ENCODE results near the gene DEGS2. TPM values are rescaled to one million over a fixed set of nuclear protein-coding genes. Genes with fewer than 3 reads are reported as not detected.

The DEGS2 gene
- total RNA-seq, 3 donors from 2014 or later, result 1.1 to 12.0 (median 10.2) TPM

DNA sequence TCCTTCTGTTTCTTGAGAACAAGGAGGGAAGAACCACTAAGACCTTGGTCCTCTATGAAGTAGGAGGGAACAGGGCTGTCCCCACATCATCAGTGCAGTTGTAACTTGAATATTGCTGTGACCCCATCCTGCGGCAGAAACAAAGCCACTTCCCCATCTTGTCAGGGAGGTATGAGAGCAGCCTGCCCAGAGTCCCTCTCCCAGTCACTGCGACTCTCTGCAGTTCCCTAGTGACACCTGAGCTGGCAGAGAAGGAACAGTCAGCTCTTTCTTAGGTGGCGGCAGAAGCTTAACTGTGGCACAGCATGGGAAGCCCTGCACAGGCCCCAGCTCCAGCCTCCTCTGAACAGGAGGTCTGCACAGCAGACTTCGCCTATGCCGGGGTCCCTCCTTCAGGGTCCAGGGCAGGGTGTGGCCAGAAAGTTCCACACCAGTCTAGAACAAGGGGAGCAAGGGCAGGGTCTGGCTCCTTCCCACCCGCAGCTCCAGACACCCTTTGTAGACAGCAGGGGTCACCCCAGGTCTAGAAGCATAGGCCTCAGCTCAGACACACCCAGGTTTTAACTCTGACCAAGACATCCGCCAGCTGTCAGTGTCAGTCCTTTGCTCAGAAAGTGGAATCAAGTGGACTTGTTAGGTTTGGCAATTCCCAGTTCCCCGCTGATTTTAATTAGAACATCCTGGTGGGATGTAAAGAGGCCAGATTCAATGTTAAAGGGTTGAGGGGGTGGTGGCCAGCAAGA is 36.8 kb downstream of the DEGS2 start:
- H3K4me1 ChIP-seq, result no peaks in the 10 kb centered on the region
- TF ChIP-seq, protein P1, sequence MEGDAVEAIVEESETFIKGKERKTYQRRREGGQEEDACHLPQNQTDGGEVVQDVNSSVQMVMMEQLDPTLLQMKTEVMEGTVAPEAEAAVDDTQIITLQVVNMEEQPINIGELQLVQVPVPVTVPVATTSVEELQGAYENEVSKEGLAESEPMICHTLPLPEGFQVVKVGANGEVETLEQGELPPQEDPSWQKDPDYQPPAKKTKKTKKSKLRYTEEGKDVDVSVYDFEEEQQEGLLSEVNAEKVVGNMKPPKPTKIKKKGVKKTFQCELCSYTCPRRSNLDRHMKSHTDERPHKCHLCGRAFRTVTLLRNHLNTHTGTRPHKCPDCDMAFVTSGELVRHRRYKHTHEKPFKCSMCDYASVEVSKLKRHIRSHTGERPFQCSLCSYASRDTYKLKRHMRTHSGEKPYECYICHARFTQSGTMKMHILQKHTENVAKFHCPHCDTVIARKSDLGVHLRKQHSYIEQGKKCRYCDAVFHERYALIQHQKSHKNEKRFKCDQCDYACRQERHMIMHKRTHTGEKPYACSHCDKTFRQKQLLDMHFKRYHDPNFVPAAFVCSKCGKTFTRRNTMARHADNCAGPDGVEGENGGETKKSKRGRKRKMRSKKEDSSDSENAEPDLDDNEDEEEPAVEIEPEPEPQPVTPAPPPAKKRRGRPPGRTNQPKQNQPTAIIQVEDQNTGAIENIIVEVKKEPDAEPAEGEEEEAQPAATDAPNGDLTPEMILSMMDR (IDR thresholded peaks at IDR 0.05), result no peak
- TF ChIP-seq POLR2A (IDR thresholded peaks at IDR 0.05), result no peak
- no peak for TF ChIP-seq POLR2AphosphoS5 (IDR thresholded peaks at IDR 0.05)
- no peak for DNase-seq (ENCODE audit: low spot score in 2 of 2)
- no peak overlapping the region for H3K4me3 ChIP-seq
- intact Hi-C loops (cut with DNase I; ENCODE audit: low total_unique reads), result no loop called here
- H3K36me3 ChIP-seq, result no peaks in the 10 kb centered on the region
- no peak overlapping the region for H3K27ac ChIP-seq
- no peaks in the 10 kb centered on the region for H3K27me3 ChIP-seq
- H3K9me3 ChIP-seq, result no peaks in the 10 kb centered on the region

DNA sequence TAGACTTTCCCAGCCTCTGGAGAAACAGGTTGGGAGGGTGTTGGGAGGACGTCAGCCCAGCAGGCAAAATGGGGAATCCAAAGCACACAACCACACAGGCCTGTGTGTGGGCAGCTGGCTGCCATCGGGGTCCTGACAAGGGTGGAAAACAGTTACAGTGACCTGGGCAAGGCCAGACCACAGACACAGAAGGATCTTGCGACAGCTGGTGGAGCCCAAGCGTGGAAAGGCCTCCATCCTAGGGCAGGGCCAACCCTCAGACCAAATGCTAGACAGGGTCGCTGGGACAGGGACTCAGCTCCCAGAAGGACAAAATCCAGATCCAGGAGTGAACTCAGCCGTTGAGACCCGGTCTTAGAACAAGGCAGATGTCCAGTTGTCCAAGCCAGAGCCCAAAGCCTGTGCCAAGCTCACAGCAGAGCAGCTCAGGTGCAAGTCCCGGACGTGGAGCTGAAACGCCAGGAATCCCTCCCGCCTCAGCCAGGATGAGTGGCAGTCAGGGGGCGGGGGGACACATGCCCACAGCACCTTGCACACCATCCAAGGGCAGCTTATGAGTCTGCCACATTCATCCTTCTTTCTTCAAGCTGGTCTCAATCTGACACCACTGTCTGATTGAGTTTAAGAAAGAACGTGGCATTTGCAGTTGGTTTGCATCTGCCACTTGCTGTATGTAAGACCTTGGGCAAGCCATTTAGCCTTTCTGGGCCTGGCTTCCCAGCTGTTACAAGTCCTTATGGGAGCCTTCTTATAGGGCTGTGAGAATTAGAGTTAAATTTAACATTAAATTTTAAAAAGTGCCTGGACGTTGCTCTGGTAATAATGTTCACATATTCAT is 37.6 kb downstream of the DEGS2 start:
- no peaks in the 10 kb centered on the region for H3K27me3 ChIP-seq
- H3K36me3 ChIP-seq, result no peaks in the 10 kb centered on the region
- no peak overlapping the region for H3K27ac ChIP-seq
- intact Hi-C loops (cut with DNase I; ENCODE audit: low total_unique reads), result no loop called here
- no peak for TF ChIP-seq POLR2A (IDR thresholded peaks at IDR 0.05)
- TF ChIP-seq, protein P1 (IDR thresholded peaks at IDR 0.05), result no peak
- TF ChIP-seq POLR2AphosphoS5 (IDR thresholded peaks at IDR 0.05), result no peak
- H3K4me1 ChIP-seq, result no peaks in the 10 kb centered on the region
- no peak overlapping the region for H3K4me3 ChIP-seq
- no peaks in the 10 kb centered on the region for H3K9me3 ChIP-seq
- DNase-seq (ENCODE audit: low spot score in 2 of 2), result no peak

DNA sequence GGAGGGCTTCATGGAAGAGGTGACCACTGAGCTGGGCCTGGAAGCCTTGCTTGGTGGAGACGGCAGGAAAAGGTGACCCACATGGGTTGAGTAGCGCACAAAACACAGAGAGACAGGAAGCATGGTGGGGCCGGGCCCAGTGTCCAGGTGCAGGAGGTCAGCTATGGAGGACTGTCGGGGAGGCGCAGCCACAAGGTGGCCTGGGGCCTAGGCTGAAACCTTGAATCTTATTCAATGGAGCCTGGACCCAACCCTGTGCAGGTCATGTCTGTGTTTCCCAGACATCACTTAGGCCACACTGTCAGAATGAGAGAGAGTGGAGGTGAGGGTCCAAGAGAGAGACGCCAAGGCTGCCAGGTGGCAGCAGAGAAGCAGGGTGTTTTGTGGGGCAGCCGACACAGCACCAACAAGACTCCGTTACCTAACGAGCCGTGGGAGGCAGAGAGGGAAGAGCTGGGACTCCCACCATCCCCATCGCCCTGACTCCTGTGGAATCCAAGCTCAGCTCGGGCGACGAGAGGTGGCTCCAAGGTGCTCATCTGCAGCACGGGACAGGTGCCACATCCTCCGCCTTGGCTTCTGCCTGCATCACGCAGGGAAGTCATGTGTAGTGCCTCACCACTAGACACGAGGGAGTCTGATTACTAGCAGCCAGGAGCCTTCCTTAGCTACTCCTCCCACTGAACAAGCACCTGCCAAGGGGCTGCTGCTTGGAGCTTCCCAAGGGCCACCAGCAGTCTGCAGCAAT is 38.7 kb downstream of the DEGS2 start:
- no peak for DNase-seq (ENCODE audit: low spot score in 2 of 2)
- H3K9me3 ChIP-seq, result no peaks in the 10 kb centered on the region
- no peak overlapping the region for H3K27ac ChIP-seq
- no peaks in the 10 kb centered on the region for H3K36me3 ChIP-seq
- H3K27me3 ChIP-seq, result no peaks in the 10 kb centered on the region
- H3K4me1 ChIP-seq, result no peaks in the 10 kb centered on the region
- H3K4me3 ChIP-seq, result no peak overlapping the region
- intact Hi-C loops (cut with DNase I; ENCODE audit: low total_unique reads), result no loop called here
- TF ChIP-seq, protein P1 (IDR thresholded peaks at IDR 0.05), result no peak
- TF ChIP-seq POLR2AphosphoS5 (IDR thresholded peaks at IDR 0.05) (no peak), POLR2A (IDR thresholded peaks at IDR 0.05) (no peak)

DNA sequence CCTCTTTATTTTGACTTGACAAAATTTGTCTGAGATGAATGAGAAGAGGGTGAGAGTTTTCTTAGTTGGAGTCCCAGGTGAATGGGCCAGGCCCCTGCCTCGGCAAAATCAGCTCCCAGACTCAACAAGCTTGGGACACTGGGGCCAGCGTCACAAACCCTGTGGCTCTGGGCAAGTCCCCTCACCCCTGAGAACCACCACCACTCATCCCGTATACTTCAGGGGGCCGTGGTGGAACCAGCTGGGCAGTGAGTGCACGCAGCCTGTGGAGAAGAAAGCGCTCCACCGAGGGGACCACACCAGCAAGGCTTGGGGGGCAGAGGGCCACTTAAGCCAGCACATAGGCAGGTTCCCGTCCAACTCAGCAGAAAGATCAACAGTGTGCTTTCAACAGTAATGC is 40.2 kb downstream of the DEGS2 start:
- TF ChIP-seq, protein P1 (IDR thresholded peaks at IDR 0.05), result no peak
- TF ChIP-seq POLR2AphosphoS5 (IDR thresholded peaks at IDR 0.05) (no peak), POLR2A (IDR thresholded peaks at IDR 0.05) (no peak)
- DNase-seq (ENCODE audit: low spot score in 2 of 2), result no peak
- intact Hi-C loops (cut with DNase I; ENCODE audit: low total_unique reads), result no loop called here
- Histone ChIP-seq H3K36me3 (no peaks in the 10 kb centered on the region), H3K27me3 (no peaks in the 10 kb centered on the region), H3K9me3 (no peaks in the 10 kb centered on the region), H3K27ac (peak overlapping the region in 1 of 2 donors; percentile 3), H3K4me3 (no peak overlapping the region), H3K4me1 (no peaks in the 10 kb centered on the region)
